Vagina (tissue), 2 donors: ENCODE results near the gene CBR1. TPM values are rescaled to one million over a fixed set of nuclear protein-coding genes. Genes with fewer than 3 reads are reported as not detected.

Experiments
- DNase-seq, 2 donors: peaks; one replicate each; pipeline ENCODE4 v3.0.0-alpha.2; 2017; ENCODE audit errors: extremely low spot score in 2 of 2
- H3K27ac ChIP-seq: fragments of 200-600 bp; sonication (generic); one replicate; pipeline ENCODE4 v1.5.1; 2019
- H3K27me3 ChIP-seq: fragments of 200-600 bp; sonication (generic); one replicate; pipeline ENCODE4 v1.5.1; 2019
- H3K36me3 ChIP-seq, 2 donors: fragments of 200-600 bp; sonication (generic); one replicate each; pipeline ENCODE4 v1.5.1; 2017 to 2019
- H3K4me1 ChIP-seq: fragments of 200-600 bp; sonication (generic); one replicate; pipeline ENCODE4 v1.5.1; 2019
- H3K4me3 ChIP-seq, 2 donors: fragments of 200-600 bp; sonication (generic); 1 replicate in 1 of 2; 2 replicates in 1 of 2; pipeline ENCODE4 v1.5.1; 2016 to 2019
- H3K9me3 ChIP-seq: fragments of 200-600 bp; sonication (generic); one replicate; pipeline ENCODE4 v1.5.1; 2019
- POLR2A ChIP-seq, 2 donors: fragments of 450-650 bp; IDR thresholded peaks; one replicate each; pipeline ENCODE4 v1.6.1; 2017; ENCODE audit warnings: antibody characterized with exemption in 2 of 2, mild to moderate bottlenecking in 2 of 2, moderate library complexity in 2 of 2
- POLR2AphosphoS5 ChIP-seq, 2 donors: sonication (generic); formaldehyde crosslinking; IDR thresholded peaks; one replicate each; pipeline ENCODE4 v1.9.0; 2017; ENCODE audit warnings: antibody characterized with exemption in 2 of 2, mild to moderate bottlenecking in 2 of 2, low read depth in 1 of 2; ENCODE audit not compliant: insufficient read depth in 1 of 2
- intact Hi-C: fragments of 100-400 bp; cut with DNase I; formaldehyde crosslinking; loops from one replicate; pipeline ENCODE4 v1.15.1; 2023
- total RNA-seq: library from RNA; depleted of rRNA; stranded (reverse); fragments of >200 nt; gene quantifications from one replicate; pipeline ENCODE4 v1.2.3, GENCODE V29; 2016
- TF ChIP-seq, protein P1 (sequence below), 3 experiments: fragments of 450-650 bp in 2 of 3; fragments of 200-600 bp in 1 of 3; sonication (generic) in 1 of 3; IDR thresholded peaks; one replicate each; pipeline ENCODE4 v1.5.1; 2017 to 2019; ENCODE audit warnings: antibody characterized with exemption in 3 of 3, mild to moderate bottlenecking in 2 of 3, moderate library complexity in 2 of 3

Gene CBR1
- total RNA-seq, 1 donor from 2014 or later, result 369 TPM

DNA sequence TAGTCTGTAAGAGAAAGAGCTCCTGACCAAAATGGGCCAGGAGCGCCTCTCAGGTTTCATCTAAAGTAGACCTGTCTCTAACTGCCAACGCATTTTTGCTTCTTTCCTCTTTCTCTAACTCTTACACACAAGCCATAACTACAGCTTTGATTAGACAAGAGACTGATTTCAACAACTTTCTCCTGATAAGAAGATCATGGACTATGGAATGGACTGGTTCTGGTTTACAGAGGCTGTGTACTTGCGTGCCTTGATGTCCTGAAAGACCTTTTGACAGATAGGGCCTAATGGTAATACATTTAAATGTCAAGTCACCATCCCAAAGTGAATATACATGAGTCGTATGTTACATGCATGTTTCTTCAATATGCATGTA is 5.8 kb upstream of the CBR1 start:
- no peak overlapping the region for H3K27ac ChIP-seq
- no peaks in the 10 kb centered on the region for H3K36me3 ChIP-seq
- no peak overlapping the region for H3K4me3 ChIP-seq
- TF ChIP-seq POLR2AphosphoS5 (IDR thresholded peaks at IDR 0.05; ENCODE audit: insufficient read depth in 1 of 2, low read depth in 1 of 2) (no peak), POLR2A (IDR thresholded peaks at IDR 0.05) (no peak)
- TF ChIP-seq, protein P1, sequence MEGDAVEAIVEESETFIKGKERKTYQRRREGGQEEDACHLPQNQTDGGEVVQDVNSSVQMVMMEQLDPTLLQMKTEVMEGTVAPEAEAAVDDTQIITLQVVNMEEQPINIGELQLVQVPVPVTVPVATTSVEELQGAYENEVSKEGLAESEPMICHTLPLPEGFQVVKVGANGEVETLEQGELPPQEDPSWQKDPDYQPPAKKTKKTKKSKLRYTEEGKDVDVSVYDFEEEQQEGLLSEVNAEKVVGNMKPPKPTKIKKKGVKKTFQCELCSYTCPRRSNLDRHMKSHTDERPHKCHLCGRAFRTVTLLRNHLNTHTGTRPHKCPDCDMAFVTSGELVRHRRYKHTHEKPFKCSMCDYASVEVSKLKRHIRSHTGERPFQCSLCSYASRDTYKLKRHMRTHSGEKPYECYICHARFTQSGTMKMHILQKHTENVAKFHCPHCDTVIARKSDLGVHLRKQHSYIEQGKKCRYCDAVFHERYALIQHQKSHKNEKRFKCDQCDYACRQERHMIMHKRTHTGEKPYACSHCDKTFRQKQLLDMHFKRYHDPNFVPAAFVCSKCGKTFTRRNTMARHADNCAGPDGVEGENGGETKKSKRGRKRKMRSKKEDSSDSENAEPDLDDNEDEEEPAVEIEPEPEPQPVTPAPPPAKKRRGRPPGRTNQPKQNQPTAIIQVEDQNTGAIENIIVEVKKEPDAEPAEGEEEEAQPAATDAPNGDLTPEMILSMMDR (IDR thresholded peaks at IDR 0.05), result no peak
- no peak for DNase-seq
- no peaks in the 10 kb centered on the region for H3K9me3 ChIP-seq
- intact Hi-C loops, result no loop called here
- H3K27me3 ChIP-seq, result no peaks in the 10 kb centered on the region
- H3K4me1 ChIP-seq, result peaks cover 15% of the 10 kb centered on the region

DNA sequence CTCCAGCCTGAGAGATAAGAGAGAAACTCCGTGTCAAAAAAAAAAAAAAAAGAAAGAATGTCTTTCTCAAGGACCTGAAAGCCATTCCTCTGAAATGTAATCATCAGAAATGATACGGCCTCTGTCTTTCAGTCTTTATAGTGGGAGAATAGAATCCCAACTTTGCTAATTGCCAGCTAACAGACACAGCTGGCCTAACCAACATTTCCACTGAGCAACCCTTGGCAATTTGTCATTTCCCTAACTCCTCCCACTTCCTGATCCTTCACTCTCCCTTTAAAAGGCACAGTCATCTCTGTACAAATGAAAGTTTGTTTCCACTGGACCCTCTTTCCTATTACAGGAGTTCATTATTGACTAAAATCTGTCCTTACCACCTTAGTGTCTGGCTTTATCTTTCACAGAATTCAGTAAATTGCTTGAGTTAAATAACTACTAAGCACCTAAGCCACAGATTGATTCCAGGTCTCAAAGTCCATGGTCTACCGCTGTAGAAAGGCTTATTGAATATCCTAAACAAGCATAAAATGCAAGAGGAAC is 4.3 kb upstream of the CBR1 start:
- Histone ChIP-seq H3K36me3 (no peaks in the 10 kb centered on the region), H3K27me3 (no peaks in the 10 kb centered on the region), H3K4me3 (no peak overlapping the region), H3K27ac (no peak overlapping the region), H3K4me1 (peaks cover 17% of the 10 kb centered on the region), H3K9me3 (no peaks in the 10 kb centered on the region)
- DNase-seq, result no peak
- intact Hi-C loops, result no loop called here
- TF ChIP-seq, protein P1 (IDR thresholded peaks at IDR 0.05), result no peak
- TF ChIP-seq POLR2AphosphoS5 (IDR thresholded peaks at IDR 0.05; ENCODE audit: insufficient read depth in 1 of 2, low read depth in 1 of 2), result peak in 1 of 2 donors; percentile 9

DNA sequence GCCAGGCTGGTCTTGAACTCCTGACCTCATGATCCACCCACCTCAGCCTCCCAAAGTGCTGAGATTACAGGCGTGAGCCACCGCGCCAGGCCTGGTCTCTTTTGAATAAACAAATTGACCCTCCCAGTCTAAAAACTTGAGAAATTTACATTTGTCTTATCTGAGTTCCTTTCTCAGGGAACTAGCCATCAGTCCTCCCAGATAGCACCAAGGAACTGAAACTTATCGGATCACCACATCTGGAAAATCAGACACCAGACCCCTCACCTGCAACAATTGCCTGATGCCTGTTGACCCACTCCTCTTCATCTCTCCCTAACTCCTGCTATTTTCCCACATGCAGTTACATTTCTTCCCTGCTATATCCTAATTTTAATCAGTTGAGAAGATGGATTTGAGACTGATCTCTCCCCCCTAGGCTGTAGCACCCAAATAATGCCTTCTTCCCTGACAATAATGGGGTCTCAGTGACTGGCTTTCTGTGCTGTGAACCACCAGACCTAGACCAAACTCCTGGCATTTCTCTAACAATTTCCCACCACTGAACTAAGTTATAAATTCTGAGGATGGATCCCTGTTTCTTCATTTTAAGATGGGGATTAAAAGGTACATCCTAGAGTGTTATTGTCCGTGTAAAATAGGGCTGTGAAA is 951 bp upstream of the CBR1 start:
- peak overlapping the region; percentile 88 for H3K27ac ChIP-seq
- peak overlapping the region; percentile 89 to 92 for H3K4me3 ChIP-seq
- no peaks in the 10 kb centered on the region for H3K9me3 ChIP-seq
- H3K4me1 ChIP-seq, result peaks cover 45% of the 10 kb centered on the region
- H3K27me3 ChIP-seq, result no peaks in the 10 kb centered on the region
- TF ChIP-seq POLR2AphosphoS5 (IDR thresholded peaks at IDR 0.05; ENCODE audit: insufficient read depth in 1 of 2, low read depth in 1 of 2) (no peak), POLR2A (IDR thresholded peaks at IDR 0.05) (no peak)
- TF ChIP-seq, protein P1 (IDR thresholded peaks at IDR 0.05), result no peak
- DNase-seq, result no peak
- intact Hi-C loops, result no loop called here
- peaks cover 0 to 13% of the 10 kb centered on the region in 2 donors for H3K36me3 ChIP-seq

DNA sequence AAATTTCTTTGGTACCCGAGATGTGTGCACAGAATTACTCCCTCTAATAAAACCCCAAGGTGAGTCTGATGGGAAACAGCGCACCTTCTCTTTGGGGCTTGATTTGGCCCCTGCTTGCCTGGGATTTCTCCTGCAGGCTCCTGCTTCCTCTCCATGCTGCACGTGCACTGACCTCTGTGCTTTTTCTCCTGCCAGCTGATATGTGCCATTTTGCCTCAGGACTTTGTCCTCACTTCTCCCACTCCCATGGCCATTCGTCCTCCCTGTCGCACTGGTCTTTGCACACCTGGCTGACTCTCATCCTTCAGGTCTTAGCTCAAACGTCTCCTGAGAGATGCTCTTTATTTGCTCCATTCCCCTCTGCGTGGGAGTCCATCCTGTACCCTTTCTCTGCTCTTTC is 1.2 kb downstream of the CBR1 start:
- peaks cover 47% of the 10 kb centered on the region for H3K4me1 ChIP-seq
- intact Hi-C loops, result no loop called here
- H3K27ac ChIP-seq, result peak overlapping the region; percentile 30
- H3K9me3 ChIP-seq, result no peaks in the 10 kb centered on the region
- H3K36me3 ChIP-seq, result peaks cover 0 to 13% of the 10 kb centered on the region in 2 donors
- peak overlapping the region in 1 of 2 donors; percentile 92 for H3K4me3 ChIP-seq
- TF ChIP-seq, protein P1 (IDR thresholded peaks at IDR 0.05), result no peak
- no peak for DNase-seq
- H3K27me3 ChIP-seq, result no peaks in the 10 kb centered on the region

DNA sequence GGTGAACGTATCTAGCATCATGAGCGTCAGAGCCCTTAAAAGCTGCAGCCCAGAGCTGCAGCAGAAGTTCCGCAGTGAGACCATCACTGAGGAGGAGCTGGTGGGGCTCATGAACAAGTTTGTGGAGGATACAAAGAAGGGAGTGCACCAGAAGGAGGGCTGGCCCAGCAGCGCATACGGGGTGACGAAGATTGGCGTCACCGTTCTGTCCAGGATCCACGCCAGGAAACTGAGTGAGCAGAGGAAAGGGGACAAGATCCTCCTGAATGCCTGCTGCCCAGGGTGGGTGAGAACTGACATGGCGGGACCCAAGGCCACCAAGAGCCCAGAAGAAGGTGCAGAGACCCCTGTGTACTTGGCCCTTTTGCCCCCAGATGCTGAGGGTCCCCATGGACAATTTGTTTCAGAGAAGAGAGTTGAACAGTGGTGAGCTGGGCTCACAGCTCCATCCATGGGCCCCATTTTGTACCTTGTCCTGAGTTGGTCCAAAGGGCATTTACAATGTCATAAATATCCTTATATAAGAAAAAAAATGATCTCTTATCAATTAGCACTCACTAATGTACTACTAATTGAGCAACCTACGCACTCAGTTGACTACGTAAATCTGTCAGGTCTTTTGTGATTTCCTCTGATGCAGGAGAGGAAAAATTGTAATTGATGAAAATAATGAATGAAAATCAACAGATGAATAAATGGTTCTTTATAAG is 2.8 kb downstream of the CBR1 start:
- TF ChIP-seq POLR2A (IDR thresholded peaks at IDR 0.05) (no peak), POLR2AphosphoS5 (IDR thresholded peaks at IDR 0.05; ENCODE audit: insufficient read depth in 1 of 2, low read depth in 1 of 2) (no peak)
- TF ChIP-seq, protein P1 (IDR thresholded peaks at IDR 0.05), result no peak
- no peak for DNase-seq
- Histone ChIP-seq H3K27ac (no peak overlapping the region), H3K9me3 (no peaks in the 10 kb centered on the region), H3K27me3 (no peaks in the 10 kb centered on the region), H3K4me3 (no peak overlapping the region), H3K4me1 (peaks cover 57% of the 10 kb centered on the region), H3K36me3 (peaks cover 0 to 13% of the 10 kb centered on the region in 2 donors)
- intact Hi-C loops, result no loop called here
